Ishikawa (cell line): ENCODE measurements around the gene CDC42BPB.

ENCODE experiments used
- CEBPB ChIP-seq: IDR thresholded peaks from 2 replicates; pipeline ENCODE4 v1.6.1; 2012
- CREB1 ChIP-seq: IDR thresholded peaks from 2 replicates; pipeline ENCODE4 v1.6.1; 2012; ENCODE audit warnings: low read depth
- EGR1 ChIP-seq: IDR thresholded peaks from 2 replicates; pipeline ENCODE4 v1.6.1; 2012
- EP300 ChIP-seq: IDR thresholded peaks from 2 replicates; pipeline ENCODE4 v1.6.1; 2012; ENCODE audit warnings: borderline replicate concordance
- FOXM1 ChIP-seq: IDR thresholded peaks from 2 replicates; pipeline ENCODE4 v1.6.1; 2012; ENCODE audit warnings: low read depth, borderline replicate concordance
- NFIC ChIP-seq: IDR thresholded peaks from 2 replicates; pipeline ENCODE4 v1.6.1; 2012
- RAD21 ChIP-seq: IDR thresholded peaks from 2 replicates; pipeline ENCODE4 v1.6.1; 2012; ENCODE audit warnings: low read depth
- TAF1 ChIP-seq: IDR thresholded peaks from 2 replicates; pipeline ENCODE4 v1.6.1; 2012; ENCODE audit warnings: low read depth, mild to moderate bottlenecking
- TCF12 ChIP-seq: IDR thresholded peaks from 2 replicates; pipeline ENCODE4 v1.6.1; 2012; ENCODE audit warnings: low read depth
- TEAD4 ChIP-seq: IDR thresholded peaks from 2 replicates; pipeline ENCODE4 v1.6.1; 2012
- YY1 ChIP-seq: IDR thresholded peaks from 2 replicates; pipeline ENCODE4 v1.6.1; 2012; ENCODE audit warnings: low read depth
- TF ChIP-seq, protein P1 (sequence below): IDR thresholded peaks from 2 replicates; pipeline ENCODE4 v1.6.1; 2012
- TF ChIP-seq, protein P2 (sequence below): IDR thresholded peaks from 2 replicates; pipeline ENCODE4 v1.6.1; 2012
- TF ChIP-seq, protein P3 (sequence below): IDR thresholded peaks from 2 replicates; pipeline ENCODE4 v1.6.1; 2012; ENCODE audit warnings: low read depth, mild to moderate bottlenecking

The CDC42BPB gene

DNA sequence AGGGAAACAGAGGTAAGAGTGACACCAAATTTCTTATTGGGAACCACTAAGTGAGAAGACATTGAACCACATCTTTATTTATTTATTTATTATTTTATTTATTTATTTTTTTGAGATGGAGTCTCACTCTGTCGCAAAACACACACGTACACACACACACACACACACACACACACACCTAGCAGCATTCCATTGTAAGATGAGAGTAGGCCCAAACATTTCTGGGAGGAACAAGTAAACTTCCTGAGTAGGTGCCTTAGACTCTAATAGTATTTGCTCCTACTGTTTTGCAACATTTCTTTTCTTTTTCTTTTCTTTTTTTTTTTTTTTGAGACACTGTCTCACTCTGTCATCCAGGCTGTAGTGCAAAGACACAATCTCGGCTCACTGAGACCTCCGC, 7.1 kb upstream of the CDC42BPB start:
- TF ChIP-seq, protein P1, sequence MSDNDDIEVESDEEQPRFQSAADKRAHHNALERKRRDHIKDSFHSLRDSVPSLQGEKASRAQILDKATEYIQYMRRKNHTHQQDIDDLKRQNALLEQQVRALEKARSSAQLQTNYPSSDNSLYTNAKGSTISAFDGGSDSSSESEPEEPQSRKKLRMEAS, result no peak
- TF ChIP-seq EP300, result no peak
- TF ChIP-seq TEAD4, result no peak
- TF ChIP-seq RAD21, result no peak
- TF ChIP-seq TAF1, result no peak
- TF ChIP-seq EGR1, result no peak
- no peak for TF ChIP-seq YY1

DNA sequence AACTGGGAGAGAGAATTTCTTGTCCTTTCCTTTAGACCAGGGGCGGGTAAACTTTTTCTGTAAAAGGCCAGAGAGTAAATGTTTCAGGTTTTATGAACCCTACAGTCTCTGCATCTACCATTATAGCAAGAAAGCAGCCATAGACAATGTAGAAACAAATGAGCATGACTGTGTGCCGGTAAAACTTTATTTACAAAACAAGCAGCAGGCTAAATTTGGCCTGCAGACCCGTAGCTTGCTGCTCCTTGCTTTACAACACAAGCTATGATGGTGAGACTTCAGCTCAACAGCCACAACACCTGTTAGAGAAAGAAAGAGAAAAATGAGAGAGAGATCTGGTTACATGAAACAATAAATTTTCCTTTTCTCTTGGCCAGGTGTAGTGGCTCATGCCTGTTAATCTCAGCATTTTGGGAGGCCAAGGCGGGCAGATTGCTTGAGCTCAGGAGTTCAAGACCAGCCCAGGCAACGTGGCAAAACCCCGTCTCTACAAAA, 4.2 kb upstream of the CDC42BPB start:
- TF ChIP-seq EP300 (no peak), CEBPB (no peak), YY1 (no peak), TCF12 (no peak)

DNA sequence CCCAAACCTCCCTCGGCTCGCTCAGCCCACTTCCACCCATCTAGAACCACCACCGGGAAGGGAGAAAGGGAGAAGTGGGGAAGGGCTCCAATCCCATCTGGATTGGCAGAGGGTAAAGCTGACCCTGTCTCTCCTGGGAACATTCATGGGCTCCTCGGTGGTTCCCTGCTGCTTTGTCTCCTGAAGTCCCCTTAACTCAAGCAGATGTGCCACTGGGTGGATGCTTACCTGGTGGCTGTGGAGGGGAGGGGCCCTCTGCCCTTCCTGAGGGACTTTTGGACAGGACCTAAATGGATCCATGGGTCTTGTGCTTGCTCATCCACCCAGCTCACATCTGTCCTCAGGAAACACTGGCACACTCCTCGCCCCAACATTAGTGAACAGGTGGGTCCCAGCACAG, 2.2 kb upstream of the CDC42BPB start:
- TF ChIP-seq EGR1 (no peak), TEAD4 (no peak), NFIC (no peak), FOXM1 (no peak)
- TF ChIP-seq, protein P2, sequence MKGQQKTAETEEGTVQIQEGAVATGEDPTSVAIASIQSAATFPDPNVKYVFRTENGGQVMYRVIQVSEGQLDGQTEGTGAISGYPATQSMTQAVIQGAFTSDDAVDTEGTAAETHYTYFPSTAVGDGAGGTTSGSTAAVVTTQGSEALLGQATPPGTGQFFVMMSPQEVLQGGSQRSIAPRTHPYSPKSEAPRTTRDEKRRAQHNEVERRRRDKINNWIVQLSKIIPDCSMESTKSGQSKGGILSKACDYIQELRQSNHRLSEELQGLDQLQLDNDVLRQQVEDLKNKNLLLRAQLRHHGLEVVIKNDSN, result no peak
- TF ChIP-seq, protein P3, sequence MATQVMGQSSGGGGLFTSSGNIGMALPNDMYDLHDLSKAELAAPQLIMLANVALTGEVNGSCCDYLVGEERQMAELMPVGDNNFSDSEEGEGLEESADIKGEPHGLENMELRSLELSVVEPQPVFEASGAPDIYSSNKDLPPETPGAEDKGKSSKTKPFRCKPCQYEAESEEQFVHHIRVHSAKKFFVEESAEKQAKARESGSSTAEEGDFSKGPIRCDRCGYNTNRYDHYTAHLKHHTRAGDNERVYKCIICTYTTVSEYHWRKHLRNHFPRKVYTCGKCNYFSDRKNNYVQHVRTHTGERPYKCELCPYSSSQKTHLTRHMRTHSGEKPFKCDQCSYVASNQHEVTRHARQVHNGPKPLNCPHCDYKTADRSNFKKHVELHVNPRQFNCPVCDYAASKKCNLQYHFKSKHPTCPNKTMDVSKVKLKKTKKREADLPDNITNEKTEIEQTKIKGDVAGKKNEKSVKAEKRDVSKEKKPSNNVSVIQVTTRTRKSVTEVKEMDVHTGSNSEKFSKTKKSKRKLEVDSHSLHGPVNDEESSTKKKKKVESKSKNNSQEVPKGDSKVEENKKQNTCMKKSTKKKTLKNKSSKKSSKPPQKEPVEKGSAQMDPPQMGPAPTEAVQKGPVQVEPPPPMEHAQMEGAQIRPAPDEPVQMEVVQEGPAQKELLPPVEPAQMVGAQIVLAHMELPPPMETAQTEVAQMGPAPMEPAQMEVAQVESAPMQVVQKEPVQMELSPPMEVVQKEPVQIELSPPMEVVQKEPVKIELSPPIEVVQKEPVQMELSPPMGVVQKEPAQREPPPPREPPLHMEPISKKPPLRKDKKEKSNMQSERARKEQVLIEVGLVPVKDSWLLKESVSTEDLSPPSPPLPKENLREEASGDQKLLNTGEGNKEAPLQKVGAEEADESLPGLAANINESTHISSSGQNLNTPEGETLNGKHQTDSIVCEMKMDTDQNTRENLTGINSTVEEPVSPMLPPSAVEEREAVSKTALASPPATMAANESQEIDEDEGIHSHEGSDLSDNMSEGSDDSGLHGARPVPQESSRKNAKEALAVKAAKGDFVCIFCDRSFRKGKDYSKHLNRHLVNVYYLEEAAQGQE, result no peak

DNA sequence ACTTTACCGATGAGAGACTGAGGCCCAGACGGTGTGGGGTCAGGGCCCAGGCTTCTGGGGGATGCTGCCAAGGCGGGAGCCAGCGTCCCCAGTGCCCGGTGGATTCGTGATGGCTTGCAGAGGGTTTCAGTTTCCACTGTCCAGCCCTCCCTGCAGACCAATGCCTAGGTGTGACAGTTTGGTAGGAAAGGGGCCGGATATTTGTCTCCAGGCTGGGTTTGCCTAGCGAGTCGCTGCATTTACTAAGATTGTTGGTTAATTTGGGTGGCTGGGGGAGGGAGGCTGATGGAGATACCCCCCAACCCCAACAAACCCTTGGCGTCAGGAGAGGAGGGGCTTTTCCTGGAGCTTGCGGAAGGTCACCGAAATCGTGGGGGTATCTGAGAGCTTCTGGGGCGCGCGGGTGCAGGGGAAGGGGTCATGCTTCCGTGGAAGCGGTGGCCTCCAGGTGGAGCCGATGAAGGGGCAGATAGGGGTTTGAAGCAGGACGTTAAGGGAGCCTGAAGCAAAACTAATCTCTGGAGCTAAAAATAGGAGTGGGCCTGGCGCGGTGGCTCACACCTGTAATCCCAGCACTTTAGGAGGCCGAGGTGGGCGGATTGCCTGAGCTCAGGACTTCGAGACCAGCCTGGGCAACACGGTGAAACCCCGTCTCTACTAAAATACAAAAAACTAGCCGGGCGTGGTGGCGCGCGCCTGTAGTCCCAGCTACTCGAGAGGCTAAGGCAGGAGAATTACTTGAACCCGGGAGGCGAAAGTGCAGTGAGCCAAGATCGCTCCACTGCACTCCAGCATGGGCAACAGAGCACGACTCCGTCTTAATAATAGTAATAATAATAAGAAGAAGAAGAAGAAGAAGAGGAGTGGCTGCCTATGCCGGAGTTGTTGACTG, 1.1 kb upstream of the CDC42BPB start:
- TF ChIP-seq, protein P1, result no peak
- TF ChIP-seq CREB1 (no peak), TEAD4 (no peak)
- TF ChIP-seq, protein P3, result no peak

DNA sequence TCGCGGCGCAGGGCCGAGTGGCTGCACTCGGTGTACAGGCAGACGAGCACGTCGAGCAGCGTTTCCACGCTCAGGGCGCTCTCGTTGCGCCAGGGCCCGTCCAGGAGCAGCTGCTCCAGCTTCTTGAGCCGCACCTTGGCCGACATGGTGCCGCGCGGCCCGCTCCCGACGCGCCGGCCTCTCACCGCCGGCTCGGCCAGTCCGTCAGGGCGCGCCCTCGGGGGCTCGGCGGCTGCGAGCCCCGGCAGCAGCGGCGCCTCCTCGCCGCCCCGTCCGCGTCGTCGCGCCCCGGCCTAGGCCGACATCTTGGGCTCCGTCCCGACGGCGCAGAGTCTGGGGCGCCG, 349 bp downstream of the CDC42BPB start:
- TF ChIP-seq, protein P1, result no peak; the same call in 1 of the 2 replicates
- TF ChIP-seq YY1 (peak; percentile 73), CEBPB (no peak), TAF1 (no peak), FOXM1 (no peak), TEAD4 (no peak), EGR1 (no peak), CREB1 (no peak)
- TF ChIP-seq, protein P3, result no peak
